Measurements from ENCODE around the gene FIGNL1. TPM values are rescaled to one million over a fixed set of nuclear protein-coding genes. Genes with fewer than 3 reads are reported as not detected.

The FIGNL1 gene
- total RNA-seq, 2 donors from 2014 or later, result 28.0 to 38.2 TPM

DNA sequence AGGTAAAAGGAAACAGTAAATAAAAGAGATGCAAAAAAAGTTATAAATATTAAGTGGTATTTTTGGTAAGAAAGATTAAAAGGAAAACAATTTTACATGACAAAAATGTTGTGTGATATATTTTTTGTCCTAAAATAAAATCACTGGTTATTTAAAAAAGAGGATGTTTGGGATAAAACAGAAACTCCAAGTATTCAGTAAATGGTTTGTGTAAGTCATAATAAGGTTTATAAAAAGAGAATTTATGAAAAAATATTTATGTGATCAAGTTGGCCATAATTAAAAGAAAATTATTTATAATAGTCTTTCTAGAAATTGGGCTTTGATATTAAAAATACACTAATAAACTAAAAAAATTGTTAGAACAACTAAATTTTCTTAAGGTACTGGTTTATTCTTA lies 38.2 kb upstream of the FIGNL1 start:
- no peaks in the 10 kb centered on the region for H3K27me3 Mint-ChIP-seq (ENCODE audit: insufficient read depth)
- H3K9me3 Mint-ChIP-seq, result peaks cover 51% of the 10 kb centered on the region
- H3K27ac Mint-ChIP-seq, result no peak overlapping the region
- no peak for TF ChIP-seq CTCF (conservative IDR thresholded peaks at IDR 0.05)
- peaks cover 5% of the 10 kb centered on the region for H3K4me1 ChIP-seq (ENCODE audit: control insufficient read depth, insufficient read depth, low read length)
- H3K4me3 ChIP-seq (ENCODE audit: low read length), result no peak overlapping the region
- H3K27ac ChIP-seq (ENCODE audit: low read depth, low read length), result no peak overlapping the region
- H3K36me3 Mint-ChIP-seq (ENCODE audit: low read depth), result no peaks in the 10 kb centered on the region
- no peak overlapping the region for H3K9ac ChIP-seq (ENCODE audit: extremely low read depth, low read length, poor library complexity, severe bottlenecking)
- H3K36me3 ChIP-seq (ENCODE audit: control insufficient read depth, insufficient read depth, low read length), result no peaks in the 10 kb centered on the region
- H3K4me3 Mint-ChIP-seq, result no peak overlapping the region
- peaks cover 44% of the 10 kb centered on the region for H3K9me3 ChIP-seq (ENCODE audit: control insufficient read depth, low read length)
- peaks cover 11% of the 10 kb centered on the region for H3K4me1 Mint-ChIP-seq
- no peaks in the 10 kb centered on the region for H3K27me3 ChIP-seq (ENCODE audit: control insufficient read depth, insufficient read depth, low read length, poor library complexity, severe bottlenecking)
- no peak for DNase-seq

DNA sequence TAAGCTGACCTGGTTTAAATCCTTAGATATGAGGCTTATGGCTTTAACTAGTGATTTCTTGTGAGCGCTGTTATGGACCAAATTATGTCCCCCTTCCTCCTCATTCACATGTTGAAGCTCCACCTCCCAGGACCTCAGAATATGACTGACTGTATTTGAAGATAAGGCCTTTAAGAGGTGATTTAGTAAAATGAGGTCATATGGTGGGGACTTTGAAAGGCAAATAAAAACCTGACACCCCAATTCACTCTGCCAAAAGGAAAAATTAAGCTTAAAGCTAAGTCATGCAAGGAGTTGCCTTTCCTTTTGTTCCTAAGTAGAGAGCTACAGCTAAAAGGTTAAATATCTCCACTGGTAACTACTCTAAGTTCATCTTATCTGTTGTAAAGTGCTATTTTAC lies 36.4 kb upstream of the FIGNL1 start:
- Histone ChIP-seq H3K4me3 (ENCODE audit: low read length) (no peak overlapping the region), H3K9me3 (ENCODE audit: control insufficient read depth, low read length) (peaks cover 38% of the 10 kb centered on the region), H3K36me3 (ENCODE audit: control insufficient read depth, insufficient read depth, low read length) (no peaks in the 10 kb centered on the region), H3K27me3 (ENCODE audit: control insufficient read depth, insufficient read depth, low read length, poor library complexity, severe bottlenecking) (no peaks in the 10 kb centered on the region), H3K9ac (ENCODE audit: extremely low read depth, low read length, poor library complexity, severe bottlenecking) (no peak overlapping the region), H3K27ac (ENCODE audit: low read depth, low read length) (no peak overlapping the region), H3K4me1 (ENCODE audit: control insufficient read depth, insufficient read depth, low read length) (peaks cover 2% of the 10 kb centered on the region)
- TF ChIP-seq CTCF (conservative IDR thresholded peaks at IDR 0.05), result no peak
- H3K9me3 Mint-ChIP-seq, result peaks cover 33% of the 10 kb centered on the region
- 100% methylated on average over 1 of the region's 1 CpG; no CpG with 5 or more reads in 1 of the 2 experiments for WGBS, 2 experiments (ENCODE audit: insufficient coverage in 1 of 2, insufficient read length in 1 of 2)
- no peak for DNase-seq
- H3K4me3 Mint-ChIP-seq, result no peak overlapping the region
- H3K27me3 Mint-ChIP-seq (ENCODE audit: insufficient read depth), result no peaks in the 10 kb centered on the region
- H3K4me1 Mint-ChIP-seq, result peaks cover 4% of the 10 kb centered on the region
- no peaks in the 10 kb centered on the region for H3K36me3 Mint-ChIP-seq (ENCODE audit: low read depth)
- no peak overlapping the region for H3K27ac Mint-ChIP-seq

DNA sequence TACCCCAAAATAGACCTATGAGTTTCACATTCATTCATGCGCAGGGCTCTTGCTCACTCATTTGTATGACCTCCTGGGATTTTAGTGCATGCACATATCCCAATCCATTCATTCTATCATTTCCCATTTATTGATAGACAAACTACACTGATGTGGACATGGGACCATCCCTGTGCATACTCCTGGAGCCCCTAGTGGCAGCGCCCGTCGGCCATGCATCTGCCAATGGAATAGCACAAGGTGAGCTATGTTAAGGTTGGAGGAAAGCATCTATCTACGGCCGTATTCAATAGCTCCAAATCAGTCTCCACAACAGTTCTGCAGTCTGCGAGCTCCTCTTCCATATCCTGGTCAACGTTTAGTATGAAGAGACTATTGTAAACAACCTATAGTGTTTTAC lies 31.7 kb upstream of the FIGNL1 start:
- WGBS, 2 experiments (ENCODE audit: insufficient coverage in 1 of 2, insufficient read length in 1 of 2), result 86 to 92% methylated on average over 1 to 8 of the region's 8 CpGs
- no peaks in the 10 kb centered on the region for H3K36me3 ChIP-seq (ENCODE audit: control insufficient read depth, insufficient read depth, low read length)
- peaks cover 2% of the 10 kb centered on the region for H3K9me3 Mint-ChIP-seq
- H3K27ac ChIP-seq (ENCODE audit: low read depth, low read length), result no peak overlapping the region
- H3K9me3 ChIP-seq (ENCODE audit: control insufficient read depth, low read length), result no peaks in the 10 kb centered on the region
- peaks cover 4% of the 10 kb centered on the region for H3K4me1 ChIP-seq (ENCODE audit: control insufficient read depth, insufficient read depth, low read length)
- TF ChIP-seq CTCF (conservative IDR thresholded peaks at IDR 0.05), result peak; percentile 61
- H3K27me3 Mint-ChIP-seq (ENCODE audit: insufficient read depth), result no peaks in the 10 kb centered on the region
- H3K36me3 Mint-ChIP-seq (ENCODE audit: low read depth), result no peaks in the 10 kb centered on the region
- H3K4me3 Mint-ChIP-seq, result no peak overlapping the region
- peaks cover 13% of the 10 kb centered on the region for H3K4me1 Mint-ChIP-seq
- DNase-seq, result no peak
- H3K9ac ChIP-seq (ENCODE audit: extremely low read depth, low read length, poor library complexity, severe bottlenecking), result no peak overlapping the region
- H3K27me3 ChIP-seq (ENCODE audit: control insufficient read depth, insufficient read depth, low read length, poor library complexity, severe bottlenecking), result no peaks in the 10 kb centered on the region
- no peak overlapping the region for H3K4me3 ChIP-seq (ENCODE audit: low read length)
- no peak overlapping the region for H3K27ac Mint-ChIP-seq
